HEK293 (cell line): Measurements from ENCODE around the gene TRPM7.
"Not testable (repeated sequence)": the region's sequence is repeated elsewhere in the genome, so short reads cannot be mapped to it uniquely, and the experiment has no call there.

ENCODE experiments used
- GLI4 ChIP-seq: fragments of 450-650 bp; formaldehyde crosslinking; IDR thresholded peaks from 2 replicates; pipeline ENCODE4 v1.5.1; 2016; ENCODE audit warnings: missing biosample characterization, missing genetic modification characterization
- KLF1 ChIP-seq: fragments of 450-650 bp; formaldehyde crosslinking; IDR thresholded peaks from 2 replicates; pipeline ENCODE4 v1.5.1; 2016; ENCODE audit warnings: missing biosample characterization, missing genetic modification characterization
- SETDB1 ChIP-seq: IDR thresholded peaks from one replicate; pipeline ENCODE4 v1.6.1; 2017; ENCODE audit warnings: mild to moderate bottlenecking, low read length, moderate library complexity, mixed read lengths; ENCODE audit not compliant: insufficient read length
- ZNF266 ChIP-seq: fragments of 450-650 bp; formaldehyde crosslinking; IDR thresholded peaks from 2 replicates; pipeline ENCODE4 v1.5.1; 2016; ENCODE audit warnings: missing biosample characterization, missing genetic modification characterization, low read depth
- ZNF274 ChIP-seq, 2 experiments: fragments of 200-500 bp in 1 of 2; fragments of 450-650 bp in 1 of 2; sonication (Bioruptor generic) in 1 of 2; formaldehyde crosslinking in 1 of 2; IDR thresholded peaks; 2 replicates each; pipeline versions ENCODE4 v1.5.1 to v1.6.1; 2014 to 2016; ENCODE audit warnings: borderline replicate concordance in 1 of 2, inconsistent platforms in 1 of 2, low read length in 1 of 2, missing biosample characterization in 1 of 2, missing genetic modification characterization in 1 of 2
- TF ChIP-seq, protein P1 (sequence below): fragments of 450-650 bp; formaldehyde crosslinking; IDR thresholded peaks from 2 replicates; pipeline ENCODE4 v1.5.1; 2016; ENCODE audit warnings: missing biosample characterization, missing genetic modification characterization
- TF ChIP-seq, protein P2 (sequence below): fragments of 450-650 bp; formaldehyde crosslinking; IDR thresholded peaks from 2 replicates; pipeline ENCODE4 v1.5.1; 2016; ENCODE audit warnings: missing biosample characterization, missing genetic modification characterization

DNA sequence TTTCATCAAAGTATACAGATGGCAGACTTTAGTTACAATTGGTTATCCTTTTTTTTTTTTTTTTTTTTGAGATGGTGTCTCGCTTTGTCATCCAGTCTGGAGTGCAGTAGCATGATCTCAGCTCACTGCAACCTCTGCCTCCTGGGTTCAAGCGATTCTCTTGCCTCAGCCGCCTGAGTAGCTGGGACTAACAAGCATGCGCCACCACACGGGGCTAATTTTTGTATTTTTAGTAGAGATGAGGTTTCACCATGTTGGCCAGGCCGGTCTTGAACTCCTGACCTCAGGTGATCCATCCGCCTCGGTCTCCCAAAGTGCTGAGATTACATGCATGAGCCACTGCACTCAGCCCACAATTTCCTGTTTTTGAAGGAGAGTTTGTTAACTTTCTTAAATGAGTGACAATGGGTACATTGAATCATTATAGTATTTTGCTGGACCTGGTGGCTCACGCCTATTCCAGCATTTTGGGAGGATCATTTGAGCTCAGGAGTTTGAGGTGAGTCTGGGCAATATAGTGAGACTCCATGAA lies 8.1 kb upstream of the TRPM7 start:
- TF ChIP-seq, protein P1, sequence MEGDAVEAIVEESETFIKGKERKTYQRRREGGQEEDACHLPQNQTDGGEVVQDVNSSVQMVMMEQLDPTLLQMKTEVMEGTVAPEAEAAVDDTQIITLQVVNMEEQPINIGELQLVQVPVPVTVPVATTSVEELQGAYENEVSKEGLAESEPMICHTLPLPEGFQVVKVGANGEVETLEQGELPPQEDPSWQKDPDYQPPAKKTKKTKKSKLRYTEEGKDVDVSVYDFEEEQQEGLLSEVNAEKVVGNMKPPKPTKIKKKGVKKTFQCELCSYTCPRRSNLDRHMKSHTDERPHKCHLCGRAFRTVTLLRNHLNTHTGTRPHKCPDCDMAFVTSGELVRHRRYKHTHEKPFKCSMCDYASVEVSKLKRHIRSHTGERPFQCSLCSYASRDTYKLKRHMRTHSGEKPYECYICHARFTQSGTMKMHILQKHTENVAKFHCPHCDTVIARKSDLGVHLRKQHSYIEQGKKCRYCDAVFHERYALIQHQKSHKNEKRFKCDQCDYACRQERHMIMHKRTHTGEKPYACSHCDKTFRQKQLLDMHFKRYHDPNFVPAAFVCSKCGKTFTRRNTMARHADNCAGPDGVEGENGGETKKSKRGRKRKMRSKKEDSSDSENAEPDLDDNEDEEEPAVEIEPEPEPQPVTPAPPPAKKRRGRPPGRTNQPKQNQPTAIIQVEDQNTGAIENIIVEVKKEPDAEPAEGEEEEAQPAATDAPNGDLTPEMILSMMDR, result not testable (repeated sequence)
- TF ChIP-seq ZNF266 (tag by site-specific recombination); ZNF274 (IDR thresholded peaks at IDR 0.05; ENCODE audit: low read length); ZNF274 (tag by site-specific recombination; IDR thresholded peaks at IDR 0.05; ENCODE audit: borderline replicate concordance); KLF1 (tag by site-specific recombination); SETDB1; GLI4 (tag by site-specific recombination): not testable (repeated sequence)
- TF ChIP-seq, protein P2, sequence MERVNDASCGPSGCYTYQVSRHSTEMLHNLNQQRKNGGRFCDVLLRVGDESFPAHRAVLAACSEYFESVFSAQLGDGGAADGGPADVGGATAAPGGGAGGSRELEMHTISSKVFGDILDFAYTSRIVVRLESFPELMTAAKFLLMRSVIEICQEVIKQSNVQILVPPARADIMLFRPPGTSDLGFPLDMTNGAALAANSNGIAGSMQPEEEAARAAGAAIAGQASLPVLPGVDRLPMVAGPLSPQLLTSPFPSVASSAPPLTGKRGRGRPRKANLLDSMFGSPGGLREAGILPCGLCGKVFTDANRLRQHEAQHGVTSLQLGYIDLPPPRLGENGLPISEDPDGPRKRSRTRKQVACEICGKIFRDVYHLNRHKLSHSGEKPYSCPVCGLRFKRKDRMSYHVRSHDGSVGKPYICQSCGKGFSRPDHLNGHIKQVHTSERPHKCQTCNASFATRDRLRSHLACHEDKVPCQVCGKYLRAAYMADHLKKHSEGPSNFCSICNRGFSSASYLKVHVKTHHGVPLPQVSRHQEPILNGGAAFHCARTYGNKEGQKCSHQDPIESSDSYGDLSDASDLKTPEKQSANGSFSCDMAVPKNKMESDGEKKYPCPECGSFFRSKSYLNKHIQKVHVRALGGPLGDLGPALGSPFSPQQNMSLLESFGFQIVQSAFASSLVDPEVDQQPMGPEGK, result not testable (repeated sequence)
